Esophagus squamous epithelium (tissue), 5 donors: ENCODE data around the gene THSD7B. TPM values are rescaled to one million over a fixed set of nuclear protein-coding genes. Genes with fewer than 3 reads are reported as not detected.

Experiments
- DNase-seq: peaks from one replicate; lab custom pipeline; 2025; lab: John Stamatoyannopoulos, UW
- H3K27ac ChIP-seq, 4 donors: fragments of 200-600 bp; sonication (generic); one replicate each; pipeline ENCODE4 v1.5.1; 2016 to 2019; ENCODE audit warnings: mild to moderate bottlenecking in 1 of 4
- H3K27me3 ChIP-seq, 4 donors: fragments of 200-600 bp; sonication (generic); 1 replicate in 3 of 4; 2 replicates in 1 of 4; pipeline versions ENCODE4 v1.5.1 to v1.6.0; 2017 to 2021; ENCODE audit warnings: antibody characterized with exemption in 1 of 4
- H3K36me3 ChIP-seq, 3 donors: fragments of 200-600 bp; sonication (generic); one replicate each; pipeline ENCODE4 v1.5.1; 2016 to 2019
- H3K4me1 ChIP-seq, 3 donors: fragments of 200-600 bp; sonication (generic); one replicate each; pipeline ENCODE4 v1.5.1; 2017 to 2019
- H3K4me3 ChIP-seq, 4 donors: fragments of 200-600 bp; sonication (generic); 1 replicate in 3 of 4; 2 replicates in 1 of 4; pipeline ENCODE4 v1.5.1; 2016 to 2019; ENCODE audit warnings: mild to moderate bottlenecking in 2 of 4, moderate library complexity in 1 of 4
- H3K9me3 ChIP-seq, 3 donors: fragments of 200-600 bp; sonication (generic); one replicate each; pipeline ENCODE4 v1.5.1; 2016 to 2019
- CTCF ChIP-seq, 6 experiments: fragments of 450-650 bp in 4 of 6; fragments of 200-600 bp in 2 of 6; sonication (generic) in 2 of 6; IDR thresholded peaks; one replicate each; pipeline ENCODE4 v1.5.1; 2016 to 2019; ENCODE audit warnings: antibody characterized with exemption in 6 of 6, mild to moderate bottlenecking in 4 of 6, moderate library complexity in 4 of 6
- POLR2A ChIP-seq, 4 donors: fragments of 450-650 bp; IDR thresholded peaks; one replicate each; pipeline ENCODE4 v1.6.1; 2017; ENCODE audit warnings: antibody characterized with exemption in 4 of 4, mild to moderate bottlenecking in 4 of 4, moderate library complexity in 3 of 4
- WGBS, 2 donors: methylation state at CpG; one replicate each; pipeline ENCODE4 v1.1.5; 2018; 5-methylcytosine and 5-hydroxymethylcytosine counted together
- intact Hi-C: fragments of 100-400 bp; cut with DNase I; formaldehyde crosslinking; loops from one replicate; pipeline ENCODE4 v1.15.0; 2022
- total RNA-seq, 4 donors: library from RNA; depleted of rRNA; stranded (reverse); fragments of >200 nt; gene quantifications; one replicate each; pipeline ENCODE4 v1.1.0, GENCODE V29; 2016
- donor health status: DM: yes; HTN: yes; CAD: no.

THSD7B gene
- total RNA-seq, 4 donors from 2014 or later: 0.31 to 0.97 (median 0.72) TPM

GRCh38 chr2:137655814-137656213, 890.5 kb downstream of the THSD7B start:
- TF ChIP-seq CTCF (IDR thresholded peaks at IDR 0.05) (no peak), POLR2A (IDR thresholded peaks at IDR 0.05) (no peak)
- Histone ChIP-seq H3K4me3 (no peak overlapping the region), H3K4me1 (peaks cover 0 to 6% (median 0%) of the 10 kb centered on the region in 3 donors), H3K27me3 (no peaks in the 10 kb centered on the region), H3K27ac (no peak overlapping the region), H3K9me3 (no peaks in the 10 kb centered on the region), H3K36me3 (no peaks in the 10 kb centered on the region)
- WGBS, 2 donors: 76 to 82% methylated on average over 3 of the region's 3 CpGs
- intact Hi-C loops: no loop called here
- no peak for DNase-seq

DNA sequence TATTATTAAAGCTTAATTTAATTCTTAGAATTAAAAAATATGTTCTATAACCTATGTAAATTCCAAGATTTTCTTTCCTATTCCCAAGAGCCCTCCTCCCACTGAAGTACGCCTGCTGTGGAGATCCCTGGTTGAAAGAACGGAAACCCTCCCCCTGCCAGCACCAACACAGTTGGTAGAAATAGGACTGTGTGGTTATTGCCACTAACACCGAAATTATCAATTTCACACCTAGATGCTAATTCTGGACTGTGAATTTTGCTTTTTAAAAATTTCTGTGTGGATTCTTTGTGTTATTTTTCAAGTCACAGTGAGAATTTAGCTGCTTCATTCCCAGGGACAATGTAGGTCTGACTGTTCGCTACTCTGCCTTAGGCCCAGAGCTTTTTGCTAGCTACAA, 893.1 kb downstream of the THSD7B start:
- intact Hi-C loops: no loop called here
- no peak overlapping the region for H3K4me3 ChIP-seq
- peaks cover 0 to 6% (median 0%) of the 10 kb centered on the region in 3 donors for H3K4me1 ChIP-seq
- no peaks in the 10 kb centered on the region for H3K36me3 ChIP-seq
- H3K9me3 ChIP-seq: no peaks in the 10 kb centered on the region
- TF ChIP-seq POLR2A (IDR thresholded peaks at IDR 0.05) (no peak), CTCF (IDR thresholded peaks at IDR 0.05) (no peak)
- 90 to 94% methylated on average over 4 of the region's 4 CpGs for WGBS, 2 donors
- no peak overlapping the region for H3K27ac ChIP-seq
- H3K27me3 ChIP-seq: no peaks in the 10 kb centered on the region
- no peak for DNase-seq

DNA sequence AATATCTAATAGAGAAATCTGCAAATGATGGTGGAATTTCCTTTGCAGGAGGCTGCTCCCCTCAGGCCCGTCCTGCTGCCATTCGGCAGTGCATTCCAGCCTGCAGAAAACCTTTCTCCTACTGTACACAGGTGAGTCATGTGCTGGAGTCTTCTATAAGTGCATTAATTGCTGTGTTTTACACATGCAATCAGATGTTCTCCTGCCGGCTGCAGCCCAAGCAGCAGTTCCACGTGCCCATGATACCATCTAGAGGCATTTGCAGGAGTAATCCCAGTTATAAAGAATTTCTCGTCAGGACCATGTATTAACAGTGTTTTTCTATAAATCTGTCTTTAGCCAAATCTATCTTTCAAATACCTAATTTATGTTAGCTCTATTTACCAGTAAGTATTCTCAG, 894.3 kb downstream of the THSD7B start:
- no peaks in the 10 kb centered on the region for H3K9me3 ChIP-seq
- intact Hi-C loops: no loop called here
- TF ChIP-seq POLR2A (IDR thresholded peaks at IDR 0.05): no peak
- TF ChIP-seq CTCF (IDR thresholded peaks at IDR 0.05): peak in 4 of 6 experiments; percentile 10 to 37 (median 17)

DNA sequence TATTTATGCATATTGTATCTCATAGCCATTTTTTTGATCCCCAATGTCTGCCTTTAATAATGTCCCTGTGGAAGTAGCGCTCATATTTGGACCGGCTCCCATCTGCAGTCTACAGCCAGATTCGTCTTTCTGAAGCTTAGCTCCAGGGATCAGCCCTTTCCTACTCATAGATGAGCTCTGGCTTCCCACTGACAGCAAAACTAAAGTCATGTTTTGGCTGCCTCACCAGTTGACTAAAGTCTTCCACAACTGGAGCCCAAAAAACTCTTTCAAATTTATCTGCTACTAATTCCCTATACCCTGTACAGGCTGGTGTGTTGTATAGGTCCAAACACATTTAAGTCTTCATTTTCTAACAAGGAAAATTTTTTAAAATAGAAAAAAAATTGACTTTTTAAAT, 904.8 kb downstream of the THSD7B start:
- WGBS, 2 donors: 71 to 73% methylated on average over 3 of the region's 3 CpGs
- DNase-seq: no peak
- no peaks in the 10 kb centered on the region for H3K9me3 ChIP-seq
- no peak overlapping the region for H3K27ac ChIP-seq
- intact Hi-C loops: no loop called here
- H3K36me3 ChIP-seq: no peaks in the 10 kb centered on the region
- TF ChIP-seq POLR2A (IDR thresholded peaks at IDR 0.05) (no peak), CTCF (IDR thresholded peaks at IDR 0.05) (no peak)
- H3K27me3 ChIP-seq: no peaks in the 10 kb centered on the region
- H3K4me1 ChIP-seq: peaks cover 0 to 37% (median 0%) of the 10 kb centered on the region in 3 donors
- no peak overlapping the region for H3K4me3 ChIP-seq

More for the DNA sequence above, 894.3 kb downstream of the THSD7B start:
- Histone ChIP-seq H3K4me3 (no peak overlapping the region), H3K4me1 (peaks cover 0 to 6% (median 0%) of the 10 kb centered on the region in 3 donors), H3K27ac (no peak overlapping the region), H3K27me3 (no peaks in the 10 kb centered on the region), H3K36me3 (no peaks in the 10 kb centered on the region)
- 25 to 36% methylated on average over 5 of the region's 5 CpGs for WGBS, 2 donors
- DNase-seq: no peak

DNA sequence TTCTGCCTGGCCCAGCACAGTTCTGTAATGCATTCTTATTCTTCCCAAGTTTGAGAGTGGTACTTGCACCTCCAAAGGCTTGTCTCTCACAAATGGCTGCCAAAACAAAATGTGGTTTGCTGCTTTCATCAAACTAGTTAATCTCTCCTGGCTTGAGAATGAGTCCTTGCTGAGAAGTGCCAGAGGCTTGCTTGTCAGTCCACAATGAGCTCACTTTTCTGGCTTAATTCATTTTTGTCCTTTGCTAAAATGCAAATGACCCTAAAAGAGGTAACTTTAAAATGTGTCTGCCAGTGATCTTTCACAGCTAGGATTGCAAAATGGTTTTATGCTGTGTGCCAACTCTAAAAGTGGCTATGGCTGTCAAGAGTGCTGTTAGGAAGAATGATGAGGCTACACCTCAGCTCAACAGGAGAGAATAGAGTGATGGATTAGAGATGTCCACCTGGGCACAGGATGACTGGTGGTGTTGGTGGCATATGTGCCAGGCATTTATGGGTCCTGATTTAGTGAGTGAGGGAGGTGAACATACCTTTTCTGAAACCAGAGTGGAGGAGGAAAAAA, 907.7 kb downstream of the THSD7B start:
- Histone ChIP-seq H3K27ac (peak overlapping the region in 2 of 4 donors; percentile 20 to 40), H3K9me3 (no peaks in the 10 kb centered on the region), H3K36me3 (no peaks in the 10 kb centered on the region), H3K4me3 (no peak overlapping the region), H3K27me3 (no peaks in the 10 kb centered on the region), H3K4me1 (peaks cover 0 to 54% (median 0%) of the 10 kb centered on the region in 3 donors)
- no peak for DNase-seq
- intact Hi-C loops: no loop called here
- TF ChIP-seq POLR2A (IDR thresholded peaks at IDR 0.05): no peak
- no peak for TF ChIP-seq CTCF (IDR thresholded peaks at IDR 0.05)
